GM12878 (cell line): ENCODE data around the gene EFCAB13. TPM values are rescaled to one million over a fixed set of nuclear protein-coding genes. Genes with fewer than 3 reads are reported as not detected.

Source experiments
- ATAC-seq: fragments of 200-7000 bp; cut with Tn5 transposase; 3 replicates; pipeline ENCODE4 v1.9.1; 2020; ENCODE audit warnings: mild to moderate bottlenecking, moderate library complexity
- BruUV-seq: library from RNA; stranded (reverse); fragments of 400-500 nt; replicated peaks from 2 replicates; lab custom pipeline; 2021; lab: Mats Ljungman, UMichigan
- CTCF ChIA-PET: fragments of 300-600 bp; sonication (Branson Sonifier 250); formaldehyde crosslinking; extraction: SDS; loops from one replicate; lab custom pipeline; 2021; ENCODE audit warnings: inconsistent platforms; lab: Yijun Ruan, JAX
- POLR2A ChIA-PET: fragments of 350-600 bp; formaldehyde crosslinking; extraction: SDS; loops from one replicate; lab custom pipeline; 2021; ENCODE audit warnings: inconsistent platforms; lab: Charles Lee
- RAD21 ChIA-PET: fragments of 300-600 bp; sonication (Branson Sonifier 250); formaldehyde crosslinking; loops from one replicate; lab custom pipeline; 2023; ENCODE audit warnings: antibody characterized with exemption; ENCODE audit not compliant: unreplicated experiment; lab: Charles Lee
- SMC1A ChIA-PET: fragments of 300-600 bp; sonication (Branson Sonifier 250); formaldehyde crosslinking; loops from one replicate; lab custom pipeline; 2023; ENCODE audit not compliant: unreplicated experiment, uncharacterized antibody; lab: Charles Lee
- DNase-seq: peaks from one replicate; pipeline ENCODE4 v3.0.0-alpha.2; 2011; ENCODE audit warnings: low read depth, low spot score
- FAIRE-seq: peaks from 3 replicates; lab custom pipeline; 2011; peaks lifted over from hg19 to GRCh38; lab: Jason Lieb, UNC
- H2AFZ ChIP-seq: 2 replicates; pipeline ENCODE4 v1.6.0; 2011; ENCODE audit warnings: low read depth, low read length, control low read depth; ENCODE audit not compliant: control insufficient read depth
- H3K27ac ChIP-seq: 2 replicates; pipeline ENCODE4 v1.5.1; 2011; ENCODE audit warnings: control low read depth; ENCODE audit not compliant: control insufficient read depth, insufficient read depth
- H3K27me3 ChIP-seq, 2 experiments: replicated peaks in 1 of 2; 2 replicates each; pipeline versions ENCODE4 v1.6.0 to v1.6.1; 2011; ENCODE audit warnings: low read length in 1 of 2; ENCODE audit not compliant: control insufficient read depth in 2 of 2, insufficient read depth in 2 of 2
- H3K36me3 ChIP-seq, 2 experiments: 2 replicates each; pipeline ENCODE4 v1.5.1; 2011; ENCODE audit warnings: low read length in 1 of 2; ENCODE audit not compliant: control insufficient read depth in 2 of 2, insufficient read depth in 2 of 2
- H3K4me1 ChIP-seq: 2 replicates; pipeline ENCODE4 v1.6.1; 2011; ENCODE audit warnings: mild to moderate bottlenecking, low read length, moderate library complexity, mixed read lengths; ENCODE audit not compliant: control insufficient read depth, insufficient read depth
- H3K4me2 ChIP-seq: 2 replicates; pipeline ENCODE4 v1.6.0; 2011; ENCODE audit warnings: control low read depth; ENCODE audit not compliant: control insufficient read depth, insufficient read depth
- H3K4me3 ChIP-seq: fragments of 200-600 bp; sonication (generic); 2 replicates; pipeline ENCODE4 v1.5.1; 2016
- H3K79me2 ChIP-seq: 2 replicates; pipeline ENCODE4 v1.6.0; 2011; ENCODE audit warnings: low read length; ENCODE audit not compliant: control insufficient read depth, insufficient read depth
- H3K9ac ChIP-seq: 2 replicates; pipeline ENCODE4 v1.8.0; 2011; ENCODE audit warnings: low read length, control low read depth, mixed read lengths; ENCODE audit not compliant: control insufficient read depth, insufficient read depth
- H3K9me3 ChIP-seq: replicated peaks from 3 replicates; pipeline ENCODE4 v1.5.1; 2011; ENCODE audit warnings: mild to moderate bottlenecking, low read length; ENCODE audit not compliant: control insufficient read depth, insufficient read depth
- H4K20me1 ChIP-seq: 2 replicates; pipeline ENCODE4 v1.6.0; 2011; ENCODE audit not compliant: control insufficient read depth, insufficient read depth
- CEBPB ChIP-seq, 2 experiments: fragments of 150-350 bp in 1 of 2; IDR thresholded peaks; 2 replicates each; pipeline ENCODE4 v1.6.1; 2012 to 2014; ENCODE audit warnings: low read depth in 2 of 2, low read length in 2 of 2, borderline replicate concordance in 1 of 2, inconsistent platforms in 1 of 2
- EP300 ChIP-seq, 2 experiments: fragments of 150-350 bp in 1 of 2; IDR thresholded peaks; 2 replicates each; pipeline ENCODE4 v1.6.1; 2011 to 2012; ENCODE audit warnings: low read depth in 2 of 2, low read length in 2 of 2, borderline replicate concordance in 1 of 2, improper control_type of control experiment in 1 of 2, inconsistent platforms in 1 of 2; ENCODE audit not compliant: control insufficient read depth in 1 of 2
- ETV6 ChIP-seq, 2 experiments: fragments of 450-650 bp in 1 of 2; IDR thresholded peaks in 1 of 2; conservative IDR thresholded peaks in 1 of 2; 2 replicates each; pipeline ENCODE4 v1.6.1; 2014; ENCODE audit warnings: antibody characterized with exemption in 1 of 2, borderline replicate concordance in 1 of 2, low read depth in 1 of 2, mild to moderate bottlenecking in 1 of 2, moderate library complexity in 1 of 2
- HCFC1 ChIP-seq: fragments of 150-350 bp; IDR thresholded peaks from 2 replicates; pipeline ENCODE4 v1.6.1; 2014; ENCODE audit warnings: low read length
- HDAC2 ChIP-seq: fragments of 200-600 bp; sonication (generic); IDR thresholded peaks from 2 replicates; pipeline ENCODE4 v1.6.1; 2017
- POLR2AphosphoS2 ChIP-seq: IDR thresholded peaks from 2 replicates; pipeline ENCODE4 v1.6.1; 2011; ENCODE audit warnings: low read depth, mild to moderate bottlenecking, low read length, improper control_type of control experiment, moderate library complexity
- RB1 ChIP-seq: fragments of 450-650 bp; formaldehyde crosslinking; IDR thresholded peaks from 2 replicates; pipeline ENCODE4 v1.6.1; 2017; ENCODE audit warnings: mild to moderate bottlenecking, borderline replicate concordance
- SREBF2 ChIP-seq: IDR thresholded peaks from 2 replicates; pipeline ENCODE4 v1.6.1; 2012; ENCODE audit warnings: mild to moderate bottlenecking, low read length
- SUZ12 ChIP-seq: fragments of 200-600 bp; sonication (generic); IDR thresholded peaks from one replicate; pipeline ENCODE4 v1.6.1; 2018; ENCODE audit warnings: antibody characterized with exemption, mild to moderate bottlenecking; ENCODE audit not compliant: unreplicated experiment
- TCF7 ChIP-seq: IDR thresholded peaks from 2 replicates; pipeline ENCODE4 v1.6.1; 2014; ENCODE audit warnings: antibody characterized with exemption, borderline replicate concordance
- ZNF384 ChIP-seq: IDR thresholded peaks from 2 replicates; pipeline ENCODE4 v1.6.1; 2012; ENCODE audit warnings: low read depth, mild to moderate bottlenecking, low read length, improper control_type of control experiment, borderline replicate concordance
- WGBS: methylation state at CpG from one replicate; pipeline ENCODE4 v1.1.6; 2016; ENCODE audit warnings: low lambda C conversion rate; ENCODE audit not compliant: insufficient replicate concordance, insufficient coverage; ENCODE audit errors: missing lambda C conversion rate; 5-methylcytosine and 5-hydroxymethylcytosine counted together
- in situ Hi-C: fragments of 300-500 bp; cut with MboI; formaldehyde crosslinking; loops from 9 replicates; pipeline ENCODE4 v1.14.3; 2018; ENCODE audit warnings: mixed read lengths
- intact Hi-C: fragments of 100-400 bp; cut with micrococcal nuclease; formaldehyde crosslinking; loops from one replicate; pipeline ENCODE4 v1.14.2; 2022; ENCODE audit not compliant: unreplicated experiment
- polyA plus RNA-seq, 11 experiments: library from polyadenylated mRNA; depleted of rRNA in 4 of 11; unstranded in 6 of 11; stranded (reverse) in 5 of 11; fragments of >200 nt; fragmentation: Nextera tagmentation in 4 of 11; fragmentation: Illumina TruSeq in 1 of 11; extraction: Ambion mirVana in 4 of 11; extraction: Trizol in 1 of 11; gene quantifications; 1 replicate in 1 of 11; 2 replicates in 10 of 11; pipeline versions ENCODE4 v1.2.1 to v1.2.3, GENCODE V29; 2011 to 2016; ENCODE audit warnings: inconsistent platforms in 2 of 11, missing spikeins in 2 of 11, low read depth in 1 of 11
- total RNA-seq, 4 experiments: library from RNA; depleted of rRNA in 3 of 4; stranded (reverse); fragments of >200 nt in 3 of 4; fragmentation: Illumina TruSeq in 1 of 4; extraction: Trizol in 1 of 4; gene quantifications; 2 replicates each; pipeline versions ENCODE4 v1.2.1 to v1.2.3, GENCODE V29; 2013 to 2021
- TF ChIP-seq, protein P1 (sequence below): IDR thresholded peaks from 2 replicates; pipeline ENCODE4 v1.6.1; 2012; ENCODE audit warnings: low read length, inconsistent platforms
- TF ChIP-seq, protein P2 (sequence below): IDR thresholded peaks from 2 replicates; pipeline ENCODE4 v1.6.1; 2012; ENCODE audit warnings: low read depth, low read length, improper control_type of control experiment

The EFCAB13 gene
- total and polyA plus RNA-seq, 10 of the 15 experiments (the other 5 are each of a cell fraction or from before 2014, with no cell fraction given) = 0.90 to 8.7 (median 5.0) TPM

DNA sequence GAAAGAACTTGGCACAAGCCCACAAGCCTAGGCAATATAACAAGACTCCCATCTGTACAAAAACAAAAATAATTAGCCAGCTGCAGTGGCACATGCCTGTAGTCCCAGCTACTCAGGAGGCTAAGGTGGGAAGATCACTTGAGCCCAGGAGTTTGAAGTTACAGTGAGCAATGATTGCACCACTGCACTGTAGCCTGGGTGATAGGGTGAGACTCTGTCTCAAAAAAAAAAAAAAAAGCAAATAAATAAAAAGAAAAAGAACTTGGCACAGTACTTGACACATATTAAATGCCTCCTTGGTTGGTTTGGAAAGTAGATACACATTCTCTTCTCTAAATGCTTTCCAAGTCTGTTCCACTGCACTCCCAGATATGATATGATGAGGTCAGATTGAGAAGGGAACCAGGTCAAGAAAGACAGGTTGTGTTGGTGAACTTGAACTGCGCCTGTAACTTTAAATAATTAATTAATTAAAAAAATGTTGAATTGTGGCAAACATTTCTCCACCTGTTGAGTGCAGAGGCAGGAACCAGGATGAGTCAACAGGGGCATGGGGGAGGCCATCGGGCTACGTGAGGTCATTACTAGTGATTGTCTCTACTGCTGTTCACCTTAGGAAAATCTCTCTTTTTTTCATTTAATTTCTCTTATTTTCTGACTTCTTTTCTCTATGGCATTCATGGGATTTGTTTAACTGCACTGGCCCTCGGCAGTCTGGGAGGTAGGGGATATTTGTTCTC is 25.9 kb upstream of the EFCAB13 start:
- FAIRE-seq = no peak
- no peak for TF ChIP-seq POLR2AphosphoS2
- no peak for TF ChIP-seq HDAC2
- no peak for TF ChIP-seq HCFC1
- no peak for TF ChIP-seq SUZ12
- TF ChIP-seq RB1 = no peak
- TF ChIP-seq, protein P1, sequence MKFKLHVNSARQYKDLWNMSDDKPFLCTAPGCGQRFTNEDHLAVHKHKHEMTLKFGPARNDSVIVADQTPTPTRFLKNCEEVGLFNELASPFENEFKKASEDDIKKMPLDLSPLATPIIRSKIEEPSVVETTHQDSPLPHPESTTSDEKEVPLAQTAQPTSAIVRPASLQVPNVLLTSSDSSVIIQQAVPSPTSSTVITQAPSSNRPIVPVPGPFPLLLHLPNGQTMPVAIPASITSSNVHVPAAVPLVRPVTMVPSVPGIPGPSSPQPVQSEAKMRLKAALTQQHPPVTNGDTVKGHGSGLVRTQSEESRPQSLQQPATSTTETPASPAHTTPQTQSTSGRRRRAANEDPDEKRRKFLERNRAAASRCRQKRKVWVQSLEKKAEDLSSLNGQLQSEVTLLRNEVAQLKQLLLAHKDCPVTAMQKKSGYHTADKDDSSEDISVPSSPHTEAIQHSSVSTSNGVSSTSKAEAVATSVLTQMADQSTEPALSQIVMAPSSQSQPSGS = no peak
- TF ChIP-seq EP300 (IDR thresholded peaks at IDR 0.05; ENCODE audit: borderline replicate concordance in 1 of 2, control insufficient read depth in 1 of 2, low read depth in 2 of 2, low read length in 2 of 2) = no peak
- TF ChIP-seq CEBPB (IDR thresholded peaks at IDR 0.05; ENCODE audit: borderline replicate concordance in 1 of 2, low read depth in 2 of 2, low read length in 2 of 2) = no peak
- no peak for TF ChIP-seq ZNF384
- no peak for TF ChIP-seq SREBF2
- TF ChIP-seq ETV6 (conservative IDR thresholded peaks at IDR 0.05 in 1 of 2, IDR thresholded peaks at IDR 0.05 in 1 of 2; ENCODE audit: borderline replicate concordance in 1 of 2, low read depth in 1 of 2) = no peak
- TF ChIP-seq TCF7 = no peak
- TF ChIP-seq, protein P2, sequence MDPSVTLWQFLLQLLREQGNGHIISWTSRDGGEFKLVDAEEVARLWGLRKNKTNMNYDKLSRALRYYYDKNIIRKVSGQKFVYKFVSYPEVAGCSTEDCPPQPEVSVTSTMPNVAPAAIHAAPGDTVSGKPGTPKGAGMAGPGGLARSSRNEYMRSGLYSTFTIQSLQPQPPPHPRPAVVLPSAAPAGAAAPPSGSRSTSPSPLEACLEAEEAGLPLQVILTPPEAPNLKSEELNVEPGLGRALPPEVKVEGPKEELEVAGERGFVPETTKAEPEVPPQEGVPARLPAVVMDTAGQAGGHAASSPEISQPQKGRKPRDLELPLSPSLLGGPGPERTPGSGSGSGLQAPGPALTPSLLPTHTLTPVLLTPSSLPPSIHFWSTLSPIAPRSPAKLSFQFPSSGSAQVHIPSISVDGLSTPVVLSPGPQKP = no peak
- TF ChIP-seq, all 136 proteins: peak for 0
- Histone ChIP-seq H3K4me3 (no peak overlapping the region), H3K36me3 (peaks cover 0 to 2% of the 10 kb centered on the region in 2 experiments; a peak in 1 of 4 replicates), H3K27ac (no peak overlapping the region), H3K79me2 (no peaks in the 10 kb centered on the region), H4K20me1 (no peaks in the 10 kb centered on the region), H3K9ac (no peak overlapping the region), H2AFZ (no peak overlapping the region), H3K9me3 (no peaks in the 10 kb centered on the region), H3K4me1 (no peaks in the 10 kb centered on the region), H3K27me3 (no peaks in the 10 kb centered on the region), H3K4me2 (no peak overlapping the region)
- ChIA-PET POLR2A (interaction anchor here (0.9 kb wide), 1 partner anchor 11 kb away, joined by 3 read pairs; no protein-coding TSS in a partner anchor), SMC1A (no interaction called here), RAD21 (no interaction called here), CTCF (interaction anchor here (0.6 kb wide), 2 partner anchors 9 to 13 kb away, joined by 3 read pairs; no protein-coding TSS in a partner anchor)
- 82% methylated on average over 4 of the region's 4 CpGs for WGBS
- in situ Hi-C loops = no loop called here
- intact Hi-C loops = no loop called here
- DNase-seq (no peak), ATAC-seq (no peak)
- no TSS peak for BruUV-seq
